Thoracic aorta (tissue), 2 donors: ENCODE measurements around the gene RNASE13. TPM values are rescaled to one million over a fixed set of nuclear protein-coding genes. Genes with fewer than 3 reads are reported as not detected.
"Not testable (repeated sequence)": the region's sequence is repeated elsewhere in the genome, so short reads cannot be mapped to it uniquely, and the experiment has no call there.

Source experiments
- ATAC-seq: fragments of 150-250 bp; one replicate; pipeline ENCODE4 v1.8.0; 2017; ENCODE audit warnings: low read depth; ENCODE audit not compliant: insufficient number of reproducible peaks, low FRiP score
- DNase-seq: peaks from one replicate; pipeline ENCODE4 v3.0.0-alpha.2; 2020; ENCODE audit warnings: low spot score
- H3K27ac ChIP-seq, 2 donors: fragments of 200-600 bp; sonication (generic); 1 replicate in 1 of 2; 2 replicates in 1 of 2; pipeline ENCODE4 v1.5.1; 2016; ENCODE audit warnings: mild to moderate bottlenecking in 2 of 2, moderate library complexity in 2 of 2
- H3K27me3 ChIP-seq: fragments of 200-600 bp; sonication (generic); replicated peaks from 2 replicates; pipeline ENCODE4 v1.6.0; 2016; ENCODE audit warnings: mild to moderate bottlenecking; ENCODE audit not compliant: insufficient read depth
- H3K36me3 ChIP-seq: fragments of 200-600 bp; sonication (generic); one replicate; pipeline ENCODE4 v1.5.1; 2016
- H3K4me1 ChIP-seq, 2 donors: fragments of 200-600 bp; sonication (generic); 1 replicate in 1 of 2; 2 replicates in 1 of 2; pipeline versions ENCODE4 v1.5.1 to v1.6.0; 2016; ENCODE audit warnings: low read depth in 2 of 2, mild to moderate bottlenecking in 1 of 2; ENCODE audit not compliant: control insufficient read depth in 1 of 2
- H3K4me3 ChIP-seq: fragments of 200-600 bp; sonication (generic); 2 replicates; pipeline ENCODE4 v1.5.1; 2016; ENCODE audit warnings: mild to moderate bottlenecking
- H3K9me3 ChIP-seq: fragments of 200-600 bp; sonication (generic); 2 replicates; pipeline ENCODE4 v1.5.1; 2016
- total RNA-seq, 2 donors: library from RNA; depleted of rRNA; stranded (reverse); fragments of >200 nt; gene quantifications; one replicate each; pipeline versions ENCODE4 v1.1.0 to v1.2.3, GENCODE V29; 2016
- TF ChIP-seq, protein P1 (sequence below): fragments of 200-600 bp; sonication (generic); IDR thresholded peaks from one replicate; pipeline ENCODE4 v1.5.1; 2019; ENCODE audit warnings: antibody characterized with exemption

RNASE13 gene
- total RNA-seq, 2 donors from 2014 or later: not detected

- TF ChIP-seq, protein P1, sequence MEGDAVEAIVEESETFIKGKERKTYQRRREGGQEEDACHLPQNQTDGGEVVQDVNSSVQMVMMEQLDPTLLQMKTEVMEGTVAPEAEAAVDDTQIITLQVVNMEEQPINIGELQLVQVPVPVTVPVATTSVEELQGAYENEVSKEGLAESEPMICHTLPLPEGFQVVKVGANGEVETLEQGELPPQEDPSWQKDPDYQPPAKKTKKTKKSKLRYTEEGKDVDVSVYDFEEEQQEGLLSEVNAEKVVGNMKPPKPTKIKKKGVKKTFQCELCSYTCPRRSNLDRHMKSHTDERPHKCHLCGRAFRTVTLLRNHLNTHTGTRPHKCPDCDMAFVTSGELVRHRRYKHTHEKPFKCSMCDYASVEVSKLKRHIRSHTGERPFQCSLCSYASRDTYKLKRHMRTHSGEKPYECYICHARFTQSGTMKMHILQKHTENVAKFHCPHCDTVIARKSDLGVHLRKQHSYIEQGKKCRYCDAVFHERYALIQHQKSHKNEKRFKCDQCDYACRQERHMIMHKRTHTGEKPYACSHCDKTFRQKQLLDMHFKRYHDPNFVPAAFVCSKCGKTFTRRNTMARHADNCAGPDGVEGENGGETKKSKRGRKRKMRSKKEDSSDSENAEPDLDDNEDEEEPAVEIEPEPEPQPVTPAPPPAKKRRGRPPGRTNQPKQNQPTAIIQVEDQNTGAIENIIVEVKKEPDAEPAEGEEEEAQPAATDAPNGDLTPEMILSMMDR: no peak
- Histone ChIP-seq H3K4me1 (peaks cover 34 to 52% of the 10 kb centered on the region in 2 donors), H3K4me3 (peak overlapping the region; percentile 88), H3K27ac (peak overlapping the region; percentile 77 to 88), H3K36me3 (peaks cover 19% of the 10 kb centered on the region), H3K9me3 (no peaks in the 10 kb centered on the region), H3K27me3 (no peaks in the 10 kb centered on the region)
- ATAC-seq (no peak), DNase-seq (no peak)
Observed at GRCh38 chr14:20989471-20989786, 45.2 kb downstream of the RNASE13 start.

DNA sequence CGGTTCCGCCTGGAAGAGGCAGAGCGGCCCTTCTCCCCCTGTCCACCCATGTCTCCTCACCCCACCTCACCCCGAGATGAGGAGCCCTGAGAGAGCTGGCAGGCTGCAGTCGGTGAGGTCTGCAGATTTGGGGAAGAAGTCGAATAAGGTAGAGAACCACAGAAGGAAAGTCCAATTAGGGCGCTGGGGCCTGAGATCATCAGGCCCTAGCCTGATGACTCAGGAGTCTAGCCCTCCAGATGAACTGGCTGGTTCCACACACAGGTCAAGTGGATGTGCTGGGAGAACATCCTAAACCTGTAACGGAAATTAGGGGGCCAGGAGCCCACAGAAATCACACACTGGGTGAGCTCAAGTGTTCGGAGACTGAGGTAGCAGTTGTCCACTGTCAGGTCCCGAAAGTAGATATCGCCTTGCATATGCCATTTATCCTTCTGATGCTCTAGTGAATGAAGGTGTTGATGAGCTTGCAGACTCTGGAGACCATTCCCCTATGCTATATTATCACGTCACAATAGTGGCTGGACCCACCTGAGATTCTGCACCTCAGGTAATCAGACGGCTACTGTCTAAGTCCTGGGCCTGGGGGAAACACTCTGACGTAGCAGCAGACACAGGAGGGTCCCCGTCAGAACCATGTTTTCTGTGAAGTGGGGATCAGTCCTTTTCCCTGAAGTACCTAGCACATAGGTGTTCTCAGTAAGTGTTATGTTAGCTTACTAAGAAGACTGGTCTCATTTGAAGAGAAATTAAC is 45.7 kb downstream of the RNASE13 start:
- Histone ChIP-seq H3K4me3 (peak overlapping the region; percentile 88), H3K36me3 (peaks cover 16% of the 10 kb centered on the region), H3K9me3 (no peaks in the 10 kb centered on the region), H3K27ac (peak overlapping the region; percentile 77 to 88), H3K4me1 (peaks cover 34 to 52% of the 10 kb centered on the region in 2 donors), H3K27me3 (no peaks in the 10 kb centered on the region)
- TF ChIP-seq, protein P1: no peak
- DNase-seq (no peak), ATAC-seq (no peak)

DNA sequence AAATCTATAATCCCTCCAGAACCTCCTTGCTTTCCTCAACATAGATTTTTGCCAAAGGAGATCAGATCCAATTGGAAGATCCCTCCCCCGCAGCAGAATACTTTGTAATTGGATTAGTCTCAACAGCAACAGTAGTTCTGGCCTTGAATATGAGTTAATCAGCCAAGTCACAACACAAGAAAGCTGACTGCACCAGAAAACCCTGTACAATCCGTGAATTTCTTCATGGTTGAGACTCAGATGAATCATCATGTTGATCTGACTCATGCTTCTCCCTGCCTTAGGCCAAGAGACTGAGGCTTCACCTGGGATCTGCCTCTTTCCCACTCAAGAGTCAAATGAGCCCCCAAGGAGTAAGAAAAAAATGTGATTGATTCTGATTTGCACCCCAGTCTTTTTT is 47.8 kb downstream of the RNASE13 start:
- Histone ChIP-seq H3K27ac (peak overlapping the region; percentile 56 to 88), H3K4me1 (peaks cover 34 to 49% of the 10 kb centered on the region in 2 donors), H3K4me3 (peak overlapping the region; percentile 28), H3K27me3 (no peaks in the 10 kb centered on the region), H3K36me3 (peaks cover 2% of the 10 kb centered on the region), H3K9me3 (no peaks in the 10 kb centered on the region)
- ATAC-seq (peak; percentile 91), DNase-seq (no peak)
- TF ChIP-seq, protein P1: no peak

DNA sequence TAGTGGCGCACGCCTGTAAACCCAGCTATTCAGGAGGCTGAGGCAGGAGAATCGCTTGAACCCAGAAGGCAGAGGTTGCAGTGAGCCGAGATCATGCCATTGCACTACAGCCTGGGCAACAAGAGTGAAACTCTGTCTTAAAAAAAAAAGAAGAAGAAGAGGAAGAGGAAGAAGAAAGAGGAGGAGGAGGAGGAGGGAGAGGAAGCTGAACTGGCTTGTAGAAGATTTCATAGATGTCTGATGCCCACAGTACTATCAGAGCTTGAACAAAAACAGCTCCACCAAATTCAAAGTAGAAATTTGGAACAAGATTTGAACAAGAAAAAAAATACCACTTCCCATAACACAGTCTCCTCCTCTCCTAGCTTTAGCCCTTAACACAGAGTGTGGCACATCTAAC is 49.0 kb downstream of the RNASE13 start:
- not testable (repeated sequence) for H3K36me3 ChIP-seq, H3K9me3 ChIP-seq, ATAC-seq, H3K27me3 ChIP-seq, DNase-seq, H3K4me3 ChIP-seq, H3K27ac ChIP-seq
- H3K4me1 ChIP-seq: peaks cover 24 to 38% of the 10 kb centered on the region in 2 donors

Other genes starting within 250 kb of the RNASE13 start
- gene RNASE1, start 232.0 kb downstream of the RNASE13 start, total RNA-seq: 100 to 1,000 TPM; 537 to 922 TPM
- gene RNASE3, start 143.4 kb downstream of the RNASE13 start, total RNA-seq: not detected
- gene RNASE2, start 79.3 kb downstream of the RNASE13 start, total RNA-seq: 1 to 10 TPM; 6.9 to 7.2 TPM
- 100 to 1,000 TPM in 1 of 2 donors, 10 to 100 TPM in 1; 94.8 to 141 TPM for gene METTL17, start 44.8 kb downstream of the RNASE13 start, total RNA-seq
- not detected for gene SLC39A2, start 35.5 kb downstream of the RNASE13 start, total RNA-seq
- 100 to 1,000 TPM; 139 TPM for gene NDRG2, start 9.7 kb downstream of the RNASE13 start, total RNA-seq
- not detected for gene TPPP2, start 4.6 kb downstream of the RNASE13 start, total RNA-seq
- gene RNASE7, start 7.6 kb upstream of the RNASE13 start, total RNA-seq: under 1 TPM in 1 of 2 donors, not detected in 1; 0.27 TPM
- gene RNASE8, start 23.0 kb upstream of the RNASE13 start, total RNA-seq: not detected
- 10 to 100 TPM; 51.0 to 61.7 TPM for gene ARHGEF40, start 35.5 kb upstream of the RNASE13 start, total RNA-seq
- gene ZNF219, start 63.8 kb upstream of the RNASE13 start, total RNA-seq: 10 to 100 TPM; 34.7 to 74.2 TPM
- gene TMEM253, start 66.3 kb upstream of the RNASE13 start, total RNA-seq: not detected
- gene OR5AU1, start 121.3 kb upstream of the RNASE13 start, total RNA-seq: not detected
- gene HNRNPC, start 234.6 kb upstream of the RNASE13 start, total RNA-seq: 100 to 1,000 TPM; 208 to 422 TPM
- not detected for gene RPGRIP1, start 245.3 kb upstream of the RNASE13 start, total RNA-seq